Measurements from ENCODE around the gene MECP2.

The MECP2 gene

GRCh38 chrX:154084449-154085300, 12.8 kb downstream of the MECP2 start:
- no peak for TF ChIP-seq CTCF (IDR thresholded peaks at IDR 0.05; ENCODE audit: low read depth, low read length, missing control alignments)
- H3K4me3 ChIP-seq (replicated peaks; ENCODE audit: low read depth, low read length): no peak overlapping the region
- DNase-seq (ENCODE audit: extremely low read depth, low read depth): no peak

GRCh38 chrX:154083126-154083517, 14.4 kb downstream of the MECP2 start:
- TF ChIP-seq CTCF (IDR thresholded peaks at IDR 0.05; ENCODE audit: low read depth, low read length, missing control alignments): no peak
- H3K4me3 ChIP-seq (replicated peaks; ENCODE audit: low read depth, low read length): no peak overlapping the region
- DNase-seq (ENCODE audit: extremely low read depth, low read depth): no peak

- peak; percentile 41 for DNase-seq (ENCODE audit: extremely low read depth, low read depth)
- no peak overlapping the region for H3K4me3 ChIP-seq (replicated peaks; ENCODE audit: low read depth, low read length)
- TF ChIP-seq CTCF (IDR thresholded peaks at IDR 0.05; ENCODE audit: low read depth, low read length, missing control alignments): no peak
Observed at GRCh38 chrX:154082396-154083125, 15.0 kb downstream of the MECP2 start.

- DNase-seq (ENCODE audit: extremely low read depth, low read depth): no peak
- TF ChIP-seq CTCF (IDR thresholded peaks at IDR 0.05; ENCODE audit: low read depth, low read length, missing control alignments): no peak
- no peak overlapping the region for H3K4me3 ChIP-seq (replicated peaks; ENCODE audit: low read depth, low read length)
Observed at GRCh38 chrX:154077101-154077500, 20.4 kb downstream of the MECP2 start.

GRCh38 chrX:154074199-154074598, 23.3 kb downstream of the MECP2 start:
- TF ChIP-seq CTCF (IDR thresholded peaks at IDR 0.05; ENCODE audit: low read depth, low read length, missing control alignments): no peak
- no peak overlapping the region for H3K4me3 ChIP-seq (replicated peaks; ENCODE audit: low read depth, low read length)
- no peak for DNase-seq (ENCODE audit: extremely low read depth, low read depth)

GRCh38 chrX:154072192-154072591, 25.3 kb downstream of the MECP2 start:
- no peak for DNase-seq (ENCODE audit: extremely low read depth, low read depth)
- TF ChIP-seq CTCF (IDR thresholded peaks at IDR 0.05; ENCODE audit: low read depth, low read length, missing control alignments): no peak
- H3K4me3 ChIP-seq (replicated peaks; ENCODE audit: low read depth, low read length): no peak overlapping the region
